SKM-1 (cell line): ENCODE results near the gene KLK1.

Experiments
- DNase-seq: peaks from one replicate; lab custom pipeline; 2025; ENCODE audit not compliant: unreplicated experiment; lab: John Stamatoyannopoulos, UW

Gene KLK1

GRCh38 chr19:50836543-50837195 is 13.1 kb upstream of the KLK1 start:
- no peak for DNase-seq

DNA sequence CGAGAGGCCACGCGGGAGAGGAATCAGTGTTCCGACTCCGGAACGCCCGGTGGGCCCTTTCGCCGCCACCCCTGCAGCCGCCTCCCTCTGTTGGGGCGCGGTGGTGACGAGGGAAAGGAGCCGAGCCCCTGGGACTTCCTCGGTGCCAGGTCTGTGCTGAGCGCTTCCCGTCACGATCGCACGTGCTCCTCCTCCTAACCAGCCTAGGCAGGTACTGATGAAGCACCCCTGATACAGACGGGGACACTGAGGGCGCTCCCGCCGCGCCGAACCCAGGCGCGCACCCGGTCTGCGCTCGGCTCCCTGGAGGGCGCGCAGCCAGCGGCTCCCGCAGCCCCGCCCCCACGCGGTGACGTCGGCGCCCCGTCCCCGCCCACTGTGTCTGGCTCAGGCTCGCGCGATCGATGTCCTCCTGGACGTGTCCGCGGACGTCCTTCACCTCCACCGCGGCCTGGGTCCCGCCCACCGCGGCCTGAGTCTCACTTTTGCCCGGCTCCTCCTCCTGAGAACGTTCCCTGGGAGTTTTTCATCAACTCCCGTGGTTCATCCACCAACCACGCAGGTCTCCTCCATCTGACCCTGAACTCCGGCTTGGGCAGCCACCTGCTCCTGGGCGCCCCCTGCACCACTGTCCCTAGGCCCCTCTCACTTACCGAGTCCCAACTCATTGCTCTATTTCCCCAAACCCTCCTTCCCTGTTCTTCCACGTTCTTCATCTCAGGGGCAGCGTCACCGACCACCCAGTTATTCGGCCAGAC is 12.4 kb upstream of the KLK1 start:
- DNase-seq: peak; percentile 1

- DNase-seq: no peak
Measured at GRCh38 chr19:50835103-50835784, 11.7 kb upstream of the KLK1 start.

GRCh38 chr19:50833802-50834167 is 10.2 kb upstream of the KLK1 start:
- no peak for DNase-seq

DNA sequence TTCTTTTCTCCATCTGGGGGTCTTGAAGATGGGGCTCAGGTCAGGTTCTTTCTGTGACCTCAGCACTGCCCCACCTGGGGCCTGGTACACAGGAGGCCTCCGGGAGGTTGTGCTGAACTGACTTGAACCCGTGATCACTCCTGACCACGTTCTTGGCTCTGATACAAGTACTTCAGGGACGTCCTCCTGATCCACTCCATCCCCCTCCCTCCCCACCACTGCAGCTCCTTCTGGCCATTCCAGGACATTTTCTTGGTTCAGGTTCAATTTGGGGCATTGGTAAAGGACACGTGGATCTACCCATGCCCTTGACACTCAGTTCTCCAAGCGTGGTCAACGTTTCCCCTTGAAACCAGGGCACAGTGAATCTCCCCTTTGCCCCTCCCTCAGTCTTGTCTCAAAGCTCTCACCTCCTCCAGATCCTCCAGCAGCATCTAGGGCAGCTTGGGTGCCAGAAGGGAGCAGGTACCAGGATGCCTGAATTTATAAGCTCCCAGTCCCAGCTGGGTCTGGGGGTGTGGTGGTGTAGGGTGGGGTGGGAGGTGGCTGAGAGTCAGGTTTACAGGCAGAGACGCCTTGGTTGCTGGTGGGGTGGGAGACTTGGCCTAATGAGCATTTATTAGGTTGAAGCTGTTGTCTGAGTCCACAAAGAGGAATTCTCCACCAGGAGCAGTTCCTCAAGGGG is 9.7 kb upstream of the KLK1 start, which contains the start of gene KLK15:
KLK15 (minus strand) TSS at position 458 of the 685 bp plus-strand sequence. CDS start 2,082 bp downstream, outside the sequence.
- no peak for DNase-seq

- no peak for DNase-seq
Measured at GRCh38 chr19:50832666-50833065, 9.1 kb upstream of the KLK1 start.

DNA sequence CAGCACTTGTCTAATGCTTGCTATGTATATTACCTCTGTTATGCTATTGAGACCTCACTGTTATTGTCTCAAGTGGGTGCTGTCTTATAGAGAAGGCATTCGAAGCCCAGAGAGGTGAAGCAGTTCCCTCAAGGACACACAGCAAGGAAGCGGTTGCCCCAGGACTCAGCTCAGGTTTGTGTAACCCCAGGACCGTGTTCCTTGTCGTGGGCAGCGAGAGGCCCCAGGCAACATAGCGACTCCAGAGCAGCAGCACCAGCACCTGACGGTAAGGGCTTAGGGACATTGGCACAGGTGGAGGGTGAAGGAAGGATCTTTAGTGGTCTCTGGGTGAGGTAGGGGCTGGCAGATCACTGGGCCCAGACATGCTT is 7.4 kb upstream of the KLK1 start:
- DNase-seq: no peak

DNA sequence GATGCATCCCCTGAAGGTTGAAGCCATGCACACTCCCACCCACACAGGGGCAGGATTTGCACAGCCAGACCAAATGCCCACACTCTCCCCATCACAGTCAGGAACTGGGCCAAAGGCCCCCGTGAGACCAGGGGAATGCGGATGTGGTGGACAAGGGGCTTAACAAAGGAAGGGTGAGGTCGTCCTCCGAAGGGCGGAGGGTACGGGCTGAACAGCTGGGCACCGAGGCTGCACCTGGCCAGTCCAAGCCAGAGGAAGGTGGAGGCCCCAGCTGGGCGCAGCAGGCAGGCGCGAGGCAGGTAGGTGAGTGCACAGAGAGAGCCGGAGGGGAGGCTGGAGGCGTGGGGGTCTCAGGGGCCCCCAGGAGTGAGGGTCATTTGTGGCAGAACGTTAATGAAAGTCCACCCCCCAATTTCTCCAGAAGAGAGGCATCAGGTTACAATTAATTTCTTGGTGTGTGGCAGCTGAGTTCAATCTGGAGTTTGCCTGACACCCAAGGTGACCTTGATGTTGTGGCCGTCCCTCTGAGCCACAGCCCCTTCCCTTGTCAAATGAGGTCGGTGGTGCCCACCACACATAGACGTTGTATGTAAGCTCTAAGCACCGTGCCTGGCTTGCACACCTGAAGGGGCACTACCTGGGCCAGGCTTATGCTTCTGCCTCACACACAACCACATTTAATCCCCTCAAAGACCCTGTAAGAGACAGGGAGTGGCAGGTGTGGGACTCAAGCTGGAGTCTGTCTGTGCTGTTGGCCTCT is 6.9 kb upstream of the KLK1 start:
- DNase-seq: no peak

DNA sequence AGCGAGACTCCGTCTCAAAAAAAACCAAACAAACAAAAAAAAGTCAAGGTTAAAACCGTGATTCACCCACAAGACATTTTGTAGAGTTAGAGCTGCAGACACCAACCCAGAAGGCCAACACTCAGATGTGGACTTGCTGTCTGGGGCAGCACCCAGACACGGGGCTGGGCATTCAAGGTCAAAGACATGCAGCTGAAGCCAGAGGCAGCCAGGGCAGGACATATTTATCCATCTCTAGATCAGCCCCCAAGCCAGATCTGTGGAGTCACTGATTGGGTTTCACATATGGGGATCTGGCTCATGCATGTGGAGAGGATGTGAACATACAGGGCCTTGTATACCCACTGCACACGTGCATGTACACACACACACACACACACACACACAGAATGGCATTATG is 6.2 kb upstream of the KLK1 start:
- DNase-seq: no peak

GRCh38 chr19:50827476-50827875 is 3.9 kb upstream of the KLK1 start:
- DNase-seq: no peak

DNA sequence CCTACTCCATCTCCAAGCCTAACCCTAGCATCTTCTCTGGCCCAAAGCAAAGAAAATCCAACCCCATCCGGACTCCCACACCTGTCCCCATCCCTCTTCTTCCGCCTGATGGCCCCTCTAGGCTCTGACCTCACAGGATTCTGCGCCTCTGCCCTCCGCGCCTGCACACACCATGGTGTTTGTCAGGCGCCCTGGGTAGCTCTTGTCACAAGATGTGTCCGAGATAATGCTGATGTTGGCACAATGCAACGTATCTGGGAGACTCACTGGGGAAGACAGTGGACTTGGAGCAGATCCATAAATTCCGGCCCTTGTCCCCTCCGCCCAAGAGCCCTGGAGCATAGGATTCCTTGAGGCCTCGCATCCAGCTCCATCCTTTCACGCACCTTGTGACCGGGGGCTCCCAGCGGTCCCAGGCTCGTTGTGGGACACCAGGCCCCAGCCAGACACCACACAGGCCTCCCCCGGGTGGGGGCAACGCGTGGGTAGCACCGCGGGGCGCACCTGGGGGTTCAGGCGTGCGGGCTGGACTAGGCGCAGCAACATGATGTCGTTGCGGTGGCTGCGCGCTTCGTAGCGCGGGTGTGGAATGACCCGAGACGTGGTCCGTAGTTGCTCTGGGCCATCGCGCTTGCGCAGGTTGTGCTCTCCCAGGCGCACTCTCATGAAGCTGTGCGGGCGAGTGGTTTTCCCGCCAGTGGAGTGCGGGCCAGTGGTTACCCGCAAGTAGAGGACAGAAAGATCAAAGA is 3.1 kb upstream of the KLK1 start:
- DNase-seq: no peak

DNA sequence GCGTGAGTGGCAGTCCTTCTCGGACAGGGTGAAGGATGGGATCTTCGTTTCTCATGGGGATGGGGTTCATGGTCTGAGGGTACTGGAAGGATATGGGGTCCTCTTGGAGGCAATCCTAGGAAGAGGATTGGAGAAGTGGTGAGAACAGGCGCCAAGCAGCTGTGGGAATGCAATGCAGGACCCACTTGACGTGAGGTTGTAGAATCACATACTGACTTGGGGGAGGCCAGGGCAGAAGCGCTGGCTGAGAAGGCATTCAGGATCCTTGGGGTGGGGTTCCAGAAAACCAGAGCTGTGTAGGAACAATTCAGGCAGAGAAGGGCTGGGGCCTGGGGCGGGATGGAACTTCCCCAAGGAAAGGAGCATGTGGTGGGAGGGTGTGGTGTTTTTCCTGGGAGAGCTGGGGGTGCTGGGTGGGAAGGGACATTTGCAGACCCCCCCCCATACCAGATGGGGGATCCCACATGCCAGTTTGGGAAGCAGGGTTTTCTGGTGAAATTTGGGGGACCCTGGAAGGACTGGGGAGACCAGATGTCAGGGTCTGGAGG is 852 bp downstream of the KLK1 start:
- no peak for DNase-seq

GRCh38 chr19:50821622-50822021 is 2.0 kb downstream of the KLK1 start:
- DNase-seq: no peak

DNA sequence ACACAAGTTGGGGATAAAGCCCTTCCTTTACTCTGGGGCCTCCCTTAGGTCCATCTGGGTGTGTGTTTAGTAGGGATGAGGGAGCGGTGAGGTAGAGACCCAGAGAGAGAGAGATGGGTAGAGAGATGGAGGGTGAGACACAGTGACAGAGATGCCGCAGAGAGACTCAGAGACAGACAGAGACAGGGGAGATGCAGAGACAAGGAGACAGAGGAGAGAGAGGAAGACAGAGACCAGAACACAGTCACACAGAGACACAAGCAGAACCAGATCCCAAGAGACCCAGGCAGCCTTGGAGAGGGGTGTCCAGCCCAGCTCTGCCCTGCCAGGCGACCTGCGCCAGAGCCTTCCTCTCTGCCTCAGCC is 2.4 kb downstream of the KLK1 start:
- DNase-seq: no peak

DNA sequence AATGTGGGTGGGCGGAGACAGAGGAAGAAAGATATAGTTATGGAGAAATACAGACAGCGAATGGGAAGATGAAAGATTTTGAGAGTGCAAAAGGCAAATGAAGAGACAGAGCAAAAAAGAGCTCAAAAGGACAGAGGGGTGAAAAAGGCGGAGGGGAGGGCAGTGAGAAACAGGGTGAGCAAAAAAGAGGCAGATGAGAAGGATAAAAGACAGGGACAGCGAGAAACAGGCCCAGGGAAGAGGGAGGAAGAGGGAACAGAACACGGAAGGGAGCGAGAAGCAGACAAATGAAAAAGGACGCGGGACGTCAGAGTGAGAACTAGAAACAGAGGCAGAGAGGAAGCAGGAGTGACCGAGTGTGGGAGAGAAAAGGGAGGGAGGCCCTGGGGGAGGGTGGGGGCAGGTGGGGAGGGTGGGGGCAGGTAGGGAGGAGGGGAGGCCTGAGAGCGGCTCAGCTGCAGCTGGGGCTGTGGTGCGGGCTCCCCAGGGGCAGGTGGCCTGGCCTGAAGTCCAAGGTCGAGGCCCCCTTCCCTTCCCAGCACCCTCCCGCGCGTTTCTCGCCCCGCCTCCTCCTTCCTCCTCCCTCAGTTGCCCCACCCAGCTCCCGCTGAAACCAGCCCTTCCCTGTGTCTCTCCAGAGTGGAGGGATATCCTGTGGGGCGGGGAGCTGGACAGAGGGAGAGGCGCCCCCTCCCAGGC is 2.9 kb downstream of the KLK1 start:
- peak; percentile 5 for DNase-seq

- DNase-seq: no peak
Measured at GRCh38 chr19:50820086-50820485, 3.5 kb downstream of the KLK1 start.

GRCh38 chr19:50819636-50820035 is 4.0 kb downstream of the KLK1 start:
- no peak for DNase-seq

DNA sequence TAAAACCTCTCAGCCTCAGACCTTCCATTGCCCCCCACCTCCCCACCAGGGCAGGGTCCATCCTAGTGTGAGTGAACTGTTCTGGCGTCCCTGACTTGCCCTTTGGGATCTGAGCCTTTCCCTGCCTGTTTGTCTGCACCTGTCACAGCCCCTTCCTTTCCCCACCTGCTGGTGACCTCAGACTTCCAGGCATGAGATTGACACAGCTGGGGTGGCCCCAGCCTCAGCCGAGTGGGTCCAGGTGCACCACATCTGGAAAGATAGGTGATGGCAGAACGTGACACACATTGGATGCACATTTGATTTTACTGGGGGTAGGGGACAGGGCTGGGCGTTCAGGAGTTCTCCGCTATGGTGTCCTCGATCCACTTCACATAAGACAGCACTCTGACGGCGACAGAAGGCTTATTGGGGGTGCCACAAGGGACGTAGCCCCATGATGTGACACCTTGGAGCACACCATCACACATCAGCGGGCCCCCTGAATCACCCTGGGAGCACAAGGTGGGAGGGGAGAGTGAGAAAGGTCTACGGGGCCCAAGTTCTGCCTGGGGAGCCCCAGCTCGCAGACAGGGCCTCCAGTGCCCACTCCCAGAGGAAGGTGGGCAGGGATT is 4.6 kb downstream of the KLK1 start:
- no peak for DNase-seq
